ENCODE results near the gene CDADC1.

GRCh38 chr13:49287995-49288394, 40.3 kb downstream of the CDADC1 start:
- TF ChIP-seq CTCF (IDR thresholded peaks at IDR 0.05; ENCODE audit: low read depth, low read length) (no peak), EZH2phosphoT487 (IDR thresholded peaks at IDR 0.05; ENCODE audit: low read depth) (no peak)

Data from OCI-LY3 (cell line).